GM23338 (cell line): Measurements from ENCODE around the gene GDPD1. TPM values are rescaled to one million over a fixed set of nuclear protein-coding genes. Genes with fewer than 3 reads are reported as not detected.

Experiments
- ATAC-seq: fragments of 200-7000 bp; cut with Tn5 transposase; 3 replicates; pipeline ENCODE4 v1.9.1; 2020
- DNase-seq: peaks from one replicate; pipeline ENCODE4 v3.0.0-alpha.2; 2015; ENCODE audit warnings: low spot score
- H2AFZ ChIP-seq: fragments of 200-600 bp; sonication (generic); 2 replicates; pipeline ENCODE4 v1.8.0; 2016; ENCODE audit warnings: antibody characterized with exemption, mild to moderate bottlenecking, moderate library complexity
- H3F3A ChIP-seq: fragments of 200-600 bp; sonication (generic); replicated peaks from 2 replicates; pipeline ENCODE4 v1.8.0; 2017; ENCODE audit warnings: antibody characterized with exemption, mixed run types, low read depth
- H3K27ac ChIP-seq: fragments of 200-600 bp; sonication (generic); 2 replicates; pipeline ENCODE4 v1.6.1; 2016; ENCODE audit warnings: low read depth
- H3K27me3 ChIP-seq: fragments of 200-600 bp; sonication (generic); 2 replicates; pipeline ENCODE4 v1.8.0; 2016; ENCODE audit warnings: mild to moderate bottlenecking, mixed run types, moderate library complexity; ENCODE audit not compliant: insufficient read depth
- H3K36me3 ChIP-seq: fragments of 200-600 bp; sonication (generic); 2 replicates; pipeline ENCODE4 v1.8.0; 2016; ENCODE audit warnings: mild to moderate bottlenecking; ENCODE audit not compliant: insufficient read depth
- H3K4me1 ChIP-seq: fragments of 200-600 bp; sonication (generic); 2 replicates; pipeline ENCODE4 v1.8.0; 2016; ENCODE audit warnings: mild to moderate bottlenecking, moderate library complexity; ENCODE audit not compliant: insufficient read depth
- H3K4me2 ChIP-seq: fragments of 200-600 bp; sonication (generic); 2 replicates; pipeline ENCODE4 v1.7.1; 2017; ENCODE audit warnings: mixed run types
- H3K4me3 ChIP-seq: fragments of 200-600 bp; sonication (generic); 2 replicates; pipeline ENCODE4 v1.6.1; 2016; ENCODE audit warnings: mixed run types
- H3K79me2 ChIP-seq: fragments of 200-600 bp; sonication (generic); replicated peaks from 2 replicates; pipeline ENCODE4 v1.8.0; 2017; ENCODE audit warnings: mild to moderate bottlenecking; ENCODE audit not compliant: insufficient read depth
- H3K9me2 ChIP-seq: fragments of 200-600 bp; sonication (generic); 2 replicates; pipeline ENCODE4 v1.8.0; 2017; ENCODE audit not compliant: insufficient read depth
- H4K20me1 ChIP-seq: fragments of 200-600 bp; sonication (generic); replicated peaks from 2 replicates; pipeline ENCODE4 v1.8.0; 2017; ENCODE audit warnings: mild to moderate bottlenecking; ENCODE audit not compliant: insufficient read depth
- H3K27ac Mint-ChIP-seq: 2 replicates; pipeline ENCODE4 v1.8.0; 2020; ENCODE audit warnings: inconsistent platforms, mild to moderate bottlenecking, moderate library complexity, mixed read lengths
- H3K27me3 Mint-ChIP-seq: 3 replicates; pipeline ENCODE4 v1.8.0; 2022; ENCODE audit warnings: low read depth, mild to moderate bottlenecking, moderate library complexity, mixed read lengths, inconsistent platforms; ENCODE audit not compliant: insufficient read depth, poor library complexity
- H3K36me3 Mint-ChIP-seq: 3 replicates; pipeline ENCODE4 v1.8.0; 2021; ENCODE audit warnings: low read depth, mild to moderate bottlenecking, inconsistent platforms, moderate library complexity, mixed read lengths
- H3K4me1 Mint-ChIP-seq: 3 replicates; pipeline ENCODE4 v1.8.0; 2020; ENCODE audit warnings: mild to moderate bottlenecking, inconsistent platforms, mixed read lengths
- H3K4me3 Mint-ChIP-seq: 3 replicates; pipeline ENCODE4 v1.8.0; 2021; ENCODE audit warnings: moderate library complexity, mild to moderate bottlenecking, inconsistent platforms, mixed read lengths
- H3K9me3 Mint-ChIP-seq: 3 replicates; pipeline ENCODE4 v1.8.0; 2020; ENCODE audit warnings: moderate library complexity, mild to moderate bottlenecking, inconsistent platforms, mixed read lengths
- CREB1 ChIP-seq: fragments of 250-450 bp; sonication (Bioruptor Pico); IDR thresholded peaks from 2 replicates; pipeline ENCODE4 v1.5.0; 2020; ENCODE audit warnings: low read depth, mild to moderate bottlenecking, moderate library complexity
- EZH2 ChIP-seq: fragments of 200-600 bp; sonication (generic); IDR thresholded peaks from one replicate; pipeline ENCODE4 v1.8.0; 2017; ENCODE audit warnings: antibody characterized with exemption, mild to moderate bottlenecking, low read depth; ENCODE audit not compliant: unreplicated experiment
- NANOG ChIP-seq: IDR thresholded peaks from 2 replicates; pipeline ENCODE4 v1.6.1; 2016; ENCODE audit warnings: antibody characterized with exemption, borderline replicate concordance
- ZNF331 ChIP-seq: fragments of 250-450 bp; sonication (Bioruptor Pico); IDR thresholded peaks from 2 replicates; pipeline ENCODE4 v1.5.0; 2020; ENCODE audit warnings: low read depth, mild to moderate bottlenecking, moderate library complexity
- polyA plus RNA-seq: library from polyadenylated mRNA; unstranded; fragments of >200 nt; fragmentation: Nextera tagmentation; extraction: Ambion mirVana; gene quantifications from 2 replicates; pipeline ENCODE4 v1.2.1, GENCODE V29; 2016
- total RNA-seq: library from RNA; depleted of rRNA; stranded (reverse); fragments of >200 nt; shearing (Covaris generic); gene quantifications from 2 replicates; pipeline ENCODE4 v1.2.3, GENCODE V29; 2014
- TF ChIP-seq, protein P1 (sequence below): fragments of 250-450 bp; sonication (Bioruptor Pico); IDR thresholded peaks from 2 replicates; pipeline ENCODE4 v1.5.0; 2020; ENCODE audit warnings: mild to moderate bottlenecking, moderate library complexity
- TF ChIP-seq, protein P2 (sequence below), 2 experiments: fragments of 200-600 bp in 1 of 2; sonication (generic) in 1 of 2; conservative IDR thresholded peaks; 2 replicates each; pipeline versions ENCODE4 v1.5.1 to v1.6.1; 2016 to 2017; ENCODE audit warnings: antibody characterized with exemption in 2 of 2, low read depth in 2 of 2, mild to moderate bottlenecking in 2 of 2, moderate library complexity in 1 of 2
- TF ChIP-seq, protein P3 (sequence below): IDR thresholded peaks from 2 replicates; pipeline ENCODE4 v1.6.1; 2016; ENCODE audit warnings: antibody characterized with exemption

The GDPD1 gene
- total and polyA plus RNA-seq, 2 experiments from 2014 or later, result 6.8 to 7.8 TPM

GRCh38 chr17:59185997-59186396 is 34.3 kb upstream of the GDPD1 start (continued):
- TF ChIP-seq, protein P1, sequence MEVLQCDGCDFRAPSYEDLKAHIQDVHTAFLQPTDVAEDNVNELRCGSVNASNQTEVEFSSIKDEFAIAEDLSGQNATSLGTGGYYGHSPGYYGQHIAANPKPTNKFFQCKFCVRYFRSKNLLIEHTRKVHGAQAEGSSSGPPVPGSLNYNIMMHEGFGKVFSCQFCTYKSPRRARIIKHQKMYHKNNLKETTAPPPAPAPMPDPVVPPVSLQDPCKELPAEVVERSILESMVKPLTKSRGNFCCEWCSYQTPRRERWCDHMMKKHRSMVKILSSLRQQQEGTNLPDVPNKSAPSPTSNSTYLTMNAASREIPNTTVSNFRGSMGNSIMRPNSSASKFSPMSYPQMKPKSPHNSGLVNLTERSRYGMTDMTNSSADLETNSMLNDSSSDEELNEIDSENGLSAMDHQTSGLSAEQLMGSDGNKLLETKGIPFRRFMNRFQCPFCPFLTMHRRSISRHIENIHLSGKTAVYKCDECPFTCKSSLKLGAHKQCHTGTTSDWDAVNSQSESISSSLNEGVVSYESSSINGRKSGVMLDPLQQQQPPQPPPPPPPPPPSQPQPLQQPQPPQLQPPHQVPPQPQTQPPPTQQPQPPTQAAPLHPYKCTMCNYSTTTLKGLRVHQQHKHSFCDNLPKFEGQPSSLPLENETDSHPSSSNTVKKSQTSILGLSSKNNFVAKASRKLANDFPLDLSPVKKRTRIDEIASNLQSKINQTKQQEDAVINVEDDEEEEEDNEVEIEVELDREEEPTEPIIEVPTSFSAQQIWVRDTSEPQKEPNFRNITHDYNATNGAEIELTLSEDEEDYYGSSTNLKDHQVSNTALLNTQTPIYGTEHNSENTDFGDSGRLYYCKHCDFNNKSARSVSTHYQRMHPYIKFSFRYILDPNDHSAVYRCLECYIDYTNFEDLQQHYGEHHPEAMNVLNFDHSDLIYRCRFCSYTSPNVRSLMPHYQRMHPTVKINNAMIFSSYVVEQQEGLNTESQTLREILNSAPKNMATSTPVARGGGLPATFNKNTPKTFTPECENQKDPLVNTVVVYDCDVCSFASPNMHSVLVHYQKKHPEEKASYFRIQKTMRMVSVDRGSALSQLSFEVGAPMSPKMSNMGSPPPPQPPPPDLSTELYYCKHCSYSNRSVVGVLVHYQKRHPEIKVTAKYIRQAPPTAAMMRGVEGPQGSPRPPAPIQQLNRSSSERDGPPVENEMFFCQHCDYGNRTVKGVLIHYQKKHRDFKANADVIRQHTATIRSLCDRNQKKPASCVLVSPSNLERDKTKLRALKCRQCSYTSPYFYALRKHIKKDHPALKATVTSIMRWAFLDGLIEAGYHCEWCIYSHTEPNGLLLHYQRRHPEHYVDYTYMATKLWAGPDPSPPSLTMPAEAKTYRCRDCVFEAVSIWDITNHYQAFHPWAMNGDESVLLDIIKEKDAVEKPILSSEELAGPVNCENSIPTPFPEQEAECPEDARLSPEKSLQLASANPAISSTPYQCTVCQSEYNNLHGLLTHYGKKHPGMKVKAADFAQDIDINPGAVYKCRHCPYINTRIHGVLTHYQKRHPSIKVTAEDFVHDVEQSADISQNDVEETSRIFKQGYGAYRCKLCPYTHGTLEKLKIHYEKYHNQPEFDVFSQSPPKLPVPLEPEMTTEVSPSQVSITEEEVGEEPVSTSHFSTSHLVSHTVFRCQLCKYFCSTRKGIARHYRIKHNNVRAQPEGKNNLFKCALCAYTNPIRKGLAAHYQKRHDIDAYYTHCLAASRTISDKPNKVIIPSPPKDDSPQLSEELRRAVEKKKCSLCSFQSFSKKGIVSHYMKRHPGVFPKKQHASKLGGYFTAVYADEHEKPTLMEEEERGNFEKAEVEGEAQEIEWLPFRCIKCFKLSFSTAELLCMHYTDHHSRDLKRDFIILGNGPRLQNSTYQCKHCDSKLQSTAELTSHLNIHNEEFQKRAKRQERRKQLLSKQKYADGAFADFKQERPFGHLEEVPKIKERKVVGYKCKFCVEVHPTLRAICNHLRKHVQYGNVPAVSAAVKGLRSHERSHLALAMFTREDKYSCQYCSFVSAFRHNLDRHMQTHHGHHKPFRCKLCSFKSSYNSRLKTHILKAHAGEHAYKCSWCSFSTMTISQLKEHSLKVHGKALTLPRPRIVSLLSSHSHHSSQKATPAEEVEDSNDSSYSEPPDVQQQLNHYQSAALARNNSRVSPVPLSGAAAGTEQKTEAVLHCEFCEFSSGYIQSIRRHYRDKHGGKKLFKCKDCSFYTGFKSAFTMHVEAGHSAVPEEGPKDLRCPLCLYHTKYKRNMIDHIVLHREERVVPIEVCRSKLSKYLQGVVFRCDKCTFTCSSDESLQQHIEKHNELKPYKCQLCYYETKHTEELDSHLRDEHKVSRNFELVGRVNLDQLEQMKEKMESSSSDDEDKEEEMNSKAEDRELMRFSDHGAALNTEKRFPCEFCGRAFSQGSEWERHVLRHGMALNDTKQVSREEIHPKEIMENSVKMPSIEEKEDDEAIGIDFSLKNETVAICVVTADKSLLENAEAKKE, result no peak
- TF ChIP-seq CREB1, result no peak
- TF ChIP-seq, protein P2, sequence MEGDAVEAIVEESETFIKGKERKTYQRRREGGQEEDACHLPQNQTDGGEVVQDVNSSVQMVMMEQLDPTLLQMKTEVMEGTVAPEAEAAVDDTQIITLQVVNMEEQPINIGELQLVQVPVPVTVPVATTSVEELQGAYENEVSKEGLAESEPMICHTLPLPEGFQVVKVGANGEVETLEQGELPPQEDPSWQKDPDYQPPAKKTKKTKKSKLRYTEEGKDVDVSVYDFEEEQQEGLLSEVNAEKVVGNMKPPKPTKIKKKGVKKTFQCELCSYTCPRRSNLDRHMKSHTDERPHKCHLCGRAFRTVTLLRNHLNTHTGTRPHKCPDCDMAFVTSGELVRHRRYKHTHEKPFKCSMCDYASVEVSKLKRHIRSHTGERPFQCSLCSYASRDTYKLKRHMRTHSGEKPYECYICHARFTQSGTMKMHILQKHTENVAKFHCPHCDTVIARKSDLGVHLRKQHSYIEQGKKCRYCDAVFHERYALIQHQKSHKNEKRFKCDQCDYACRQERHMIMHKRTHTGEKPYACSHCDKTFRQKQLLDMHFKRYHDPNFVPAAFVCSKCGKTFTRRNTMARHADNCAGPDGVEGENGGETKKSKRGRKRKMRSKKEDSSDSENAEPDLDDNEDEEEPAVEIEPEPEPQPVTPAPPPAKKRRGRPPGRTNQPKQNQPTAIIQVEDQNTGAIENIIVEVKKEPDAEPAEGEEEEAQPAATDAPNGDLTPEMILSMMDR (conservative IDR thresholded peaks at IDR 0.05; ENCODE audit: low read depth in 2 of 2), result no peak
- no peak for TF ChIP-seq EZH2

DNA sequence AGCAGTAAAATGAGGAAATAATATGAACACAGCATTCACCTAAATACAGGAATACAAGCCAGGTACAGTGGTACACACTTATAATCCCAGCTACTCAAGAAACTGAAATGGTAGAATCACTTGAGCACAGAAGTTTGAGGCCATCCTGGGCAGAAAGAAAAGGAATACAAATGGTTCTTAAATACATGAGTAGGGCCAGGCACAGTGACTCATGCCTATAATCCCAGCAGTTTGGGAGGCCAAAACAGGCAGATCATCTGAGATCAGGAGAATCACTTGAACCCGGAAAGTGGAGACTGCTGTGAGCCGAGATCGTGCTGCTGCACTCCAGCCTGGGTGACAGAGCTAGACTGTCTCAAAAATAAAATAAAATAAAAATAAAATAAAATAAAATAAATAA is 33.5 kb upstream of the GDPD1 start:
- Mint-ChIP-seq H3K9me3 (no peaks in the 10 kb centered on the region), H3K27me3 (peaks cover 4% of the 10 kb centered on the region), H3K36me3 (peaks cover 39% of the 10 kb centered on the region), H3K27ac (no peak overlapping the region), H3K4me1 (no peaks in the 10 kb centered on the region), H3K4me3 (no peak overlapping the region)
- Histone ChIP-seq H3F3A (no peaks in the 10 kb centered on the region), H3K79me2 (no peaks in the 10 kb centered on the region), H3K4me2 (no peak overlapping the region), H3K27ac (no peak overlapping the region), H3K27me3 (no peaks in the 10 kb centered on the region), H3K36me3 (peaks cover 17% of the 10 kb centered on the region), H4K20me1 (no peaks in the 10 kb centered on the region), H2AFZ (no peak overlapping the region), H3K4me3 (no peak overlapping the region), H3K9me2 (no peaks in the 10 kb centered on the region), H3K4me1 (no peaks in the 10 kb centered on the region)
- DNase-seq (no peak), ATAC-seq (no peak)
- TF ChIP-seq NANOG (no peak), EZH2 (no peak), ZNF331 (CRISPR knock-in tag) (no peak)
- TF ChIP-seq, protein P3, sequence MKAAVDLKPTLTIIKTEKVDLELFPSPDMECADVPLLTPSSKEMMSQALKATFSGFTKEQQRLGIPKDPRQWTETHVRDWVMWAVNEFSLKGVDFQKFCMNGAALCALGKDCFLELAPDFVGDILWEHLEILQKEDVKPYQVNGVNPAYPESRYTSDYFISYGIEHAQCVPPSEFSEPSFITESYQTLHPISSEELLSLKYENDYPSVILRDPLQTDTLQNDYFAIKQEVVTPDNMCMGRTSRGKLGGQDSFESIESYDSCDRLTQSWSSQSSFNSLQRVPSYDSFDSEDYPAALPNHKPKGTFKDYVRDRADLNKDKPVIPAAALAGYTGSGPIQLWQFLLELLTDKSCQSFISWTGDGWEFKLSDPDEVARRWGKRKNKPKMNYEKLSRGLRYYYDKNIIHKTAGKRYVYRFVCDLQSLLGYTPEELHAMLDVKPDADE, result no peak
- TF ChIP-seq, protein P1, result no peak
